HG03280 (cell line): ENCODE measurements around the gene TRIP11.
"Not testable (repeated sequence)": the region's sequence is repeated elsewhere in the genome, so short reads cannot be mapped to it uniquely, and the experiment has no call there.

Experiments
- ATAC-seq: cut with Tn5 transposase; IDR thresholded peaks from one replicate; pipeline ENCODE4 v1.9.1; 2021; ENCODE audit warnings: mild to moderate bottlenecking, moderate library complexity; ENCODE audit not compliant: unreplicated experiment

TRIP11 gene

GRCh38 chr14:92039719-92040430 is at the start of gene TRIP11:
Gene TRIP11, minus strand, starts transcription at chr14:92040059. Its CDS starts 374 bp downstream, at chr14:92039685.
- ATAC-seq, result peak; percentile 96

GRCh38 chr14:92088494-92088893 is 48.6 kb upstream of the TRIP11 start:
- no peak for ATAC-seq

- no peak for ATAC-seq
Observed at GRCh38 chr14:92074555-92074954, 34.7 kb upstream of the TRIP11 start.

- no peak for ATAC-seq
Observed at GRCh38 chr14:92058006-92058917, 18.4 kb upstream of the TRIP11 start.

- ATAC-seq, result no peak
Observed at GRCh38 chr14:92049781-92050180, 9.9 kb upstream of the TRIP11 start.

- ATAC-seq, result not testable (repeated sequence)
Observed at GRCh38 chr14:92049221-92049620, 9.4 kb upstream of the TRIP11 start.

GRCh38 chr14:92045904-92046303 is 6.0 kb upstream of the TRIP11 start:
- not testable (repeated sequence) for ATAC-seq

GRCh38 chr14:92041766-92042165 is 1.9 kb upstream of the TRIP11 start:
- ATAC-seq, result not testable (repeated sequence)

GRCh38 chr14:92041203-92041602 is 1.3 kb upstream of the TRIP11 start:
- no peak for ATAC-seq

GRCh38 chr14:92040431-92041051 is 682 bp upstream of the TRIP11 start:
- ATAC-seq, result no peak

GRCh38 chr14:92039063-92039718 is 668 bp downstream of the TRIP11 start:
- peak; percentile 17 for ATAC-seq

- ATAC-seq, result no peak
Observed at GRCh38 chr14:92037989-92038388, 1.9 kb downstream of the TRIP11 start.

- ATAC-seq, result no peak
Observed at GRCh38 chr14:92035890-92036289, 4.0 kb downstream of the TRIP11 start.

GRCh38 chr14:92033906-92034687 is 5.8 kb downstream of the TRIP11 start:
- no peak for ATAC-seq

GRCh38 chr14:92033433-92033832 is 6.4 kb downstream of the TRIP11 start:
- no peak for ATAC-seq

GRCh38 chr14:92026548-92027190 is 13.2 kb downstream of the TRIP11 start:
- ATAC-seq, result no peak

GRCh38 chr14:92022036-92022435 is 17.8 kb downstream of the TRIP11 start:
- ATAC-seq, result no peak

GRCh38 chr14:92021523-92021922 is 18.3 kb downstream of the TRIP11 start:
- no peak for ATAC-seq

- ATAC-seq, result no peak
Observed at GRCh38 chr14:92014040-92014439, 25.8 kb downstream of the TRIP11 start.
